PFSK-1 (cell line): ENCODE data around the gene GPR132.

Experiments
- FOXP2 ChIP-seq: optimal IDR thresholded peaks from 2 replicates; pipeline ENCODE3; 2011; ENCODE audit warnings: borderline replicate concordance, control low read depth, inconsistent platforms; ENCODE audit not compliant: insufficient read depth; ENCODE audit errors: extremely low read length, extremely low read depth
- POLR2AphosphoS5 ChIP-seq: IDR thresholded peaks from 2 replicates; pipeline ENCODE4 v1.6.1; 2012; ENCODE audit warnings: low read depth, mild to moderate bottlenecking, control low read depth, low read length, moderate library complexity
- REST ChIP-seq, 2 experiments: IDR thresholded peaks; 2 replicates each; pipeline versions ENCODE4 v1.6.1 to v1.8.0; 2011 to 2012; ENCODE audit warnings: low read depth in 2 of 2, low read length in 2 of 2, control low read depth in 1 of 2, inconsistent platforms in 1 of 2, mild to moderate bottlenecking in 1 of 2, moderate library complexity in 1 of 2; ENCODE audit not compliant: insufficient read depth in 1 of 2
- SIN3A ChIP-seq: IDR thresholded peaks from 2 replicates; pipeline ENCODE4 v1.6.1; 2012; ENCODE audit warnings: mild to moderate bottlenecking, low read length, moderate library complexity, borderline replicate concordance; ENCODE audit not compliant: insufficient read depth
- TAF1 ChIP-seq: IDR thresholded peaks from 2 replicates; pipeline ENCODE4 v1.6.1; 2012; ENCODE audit warnings: low read length, control low read depth, borderline replicate concordance; ENCODE audit not compliant: insufficient read depth

GPR132 gene

GRCh38 chr14:105039458-105040205 lies 25.6 kb downstream of the GPR132 start:
- TF ChIP-seq SIN3A (no peak), REST (IDR thresholded peaks at IDR 0.05; ENCODE audit: insufficient read depth in 1 of 2, low read depth in 2 of 2, low read length in 2 of 2) (no peak), TAF1 (no peak), FOXP2 (no peak), POLR2AphosphoS5 (no peak)

- TF ChIP-seq POLR2AphosphoS5 (no peak), FOXP2 (no peak)
These were observed 30.8 kb downstream of the GPR132 start for GRCh38 chr14:105034315-105035039.

GRCh38 chr14:105030836-105031396 lies 34.3 kb downstream of the GPR132 start:
- TF ChIP-seq POLR2AphosphoS5 (no peak), REST (IDR thresholded peaks at IDR 0.05; ENCODE audit: insufficient read depth in 1 of 2, low read depth in 2 of 2, low read length in 2 of 2) (no peak), SIN3A (no peak), TAF1 (no peak), FOXP2 (no peak)

GRCh38 chr14:105030194-105030593 lies 35.0 kb downstream of the GPR132 start:
- TF ChIP-seq TAF1, result no peak

- TF ChIP-seq TAF1 (no peak), FOXP2 (no peak), REST (IDR thresholded peaks at IDR 0.05; ENCODE audit: insufficient read depth in 1 of 2, low read depth in 2 of 2, low read length in 2 of 2) (no peak), SIN3A (no peak), POLR2AphosphoS5 (no peak)
These were observed 35.8 kb downstream of the GPR132 start for GRCh38 chr14:105029402-105029801.

- TF ChIP-seq SIN3A (no peak), POLR2AphosphoS5 (no peak), TAF1 (no peak), REST (IDR thresholded peaks at IDR 0.05; ENCODE audit: insufficient read depth in 1 of 2, low read depth in 2 of 2, low read length in 2 of 2) (no peak), FOXP2 (no peak)
These were observed 36.8 kb downstream of the GPR132 start for GRCh38 chr14:105028251-105028927.
